Muscle of back (tissue), 11 donors: Measurements from ENCODE around the gene IRF4. TPM values are rescaled to one million over a fixed set of nuclear protein-coding genes. Genes with fewer than 3 reads are reported as not detected.
"Not testable (repeated sequence)": the region's sequence is repeated elsewhere in the genome, so short reads cannot be mapped to it uniquely, and the experiment has no call there.

Source experiments
- DNase-seq, 3 donors: peaks; one replicate each; pipeline versions ENCODE4 v3.0.0 to v3.0.0-alpha.2; 2013
- polyA plus RNA-seq, 10 donors: library from polyadenylated mRNA; unstranded; fragments of 120-200 nt; gene quantifications; one replicate each; pipeline ENCODE4 v1.2.1, GENCODE V29; 2013; ENCODE audit not compliant: insufficient read length in 10 of 10

IRF4 gene
- polyA plus RNA-seq, 10 donors, result 0.35 to 2.4 (median 1.1) TPM

GRCh38 chr6:365835-366234, 25.7 kb upstream of the IRF4 start:
- no peak for DNase-seq

GRCh38 chr6:366389-367297, 24.9 kb upstream of the IRF4 start:
- DNase-seq, result no peak

GRCh38 chr6:367298-367794, 24.2 kb upstream of the IRF4 start:
- no peak for DNase-seq

- no peak for DNase-seq
Observed at GRCh38 chr6:367891-368630, 23.5 kb upstream of the IRF4 start.

- DNase-seq, result no peak
Observed at GRCh38 chr6:369559-370431, 21.8 kb upstream of the IRF4 start.

- no peak for DNase-seq
Observed at GRCh38 chr6:370555-370954, 21.0 kb upstream of the IRF4 start.

GRCh38 chr6:371851-372250, 19.7 kb upstream of the IRF4 start:
- not testable (repeated sequence) for DNase-seq

GRCh38 chr6:372336-372911, 19.1 kb upstream of the IRF4 start:
- no peak for DNase-seq

GRCh38 chr6:373031-373430, 18.5 kb upstream of the IRF4 start:
- DNase-seq, result no peak

- no peak for DNase-seq
Observed at GRCh38 chr6:373773-374724, 17.5 kb upstream of the IRF4 start.

GRCh38 chr6:374956-375355, 16.6 kb upstream of the IRF4 start:
- DNase-seq, result no peak

GRCh38 chr6:376827-377640, 14.5 kb upstream of the IRF4 start:
- no peak for DNase-seq

- DNase-seq, result not testable (repeated sequence)
Observed at GRCh38 chr6:377641-378020, 13.9 kb upstream of the IRF4 start.

- DNase-seq, result no peak
Observed at GRCh38 chr6:378090-378957, 13.2 kb upstream of the IRF4 start.

- no peak for DNase-seq
Observed at GRCh38 chr6:378958-379409, 12.6 kb upstream of the IRF4 start.

- DNase-seq, result no peak
Observed at GRCh38 chr6:379410-380181, 12.0 kb upstream of the IRF4 start.
